H1 (cell line): ENCODE measurements around the gene PRR7.

Source experiments
- CTCF ChIP-seq, 3 experiments: IDR thresholded peaks; 1 replicate in 2 of 3; 2 replicates in 1 of 3; pipeline versions ENCODE4 v1.5.1 to v1.6.1; 2011; ENCODE audit warnings: low read length in 3 of 3, mild to moderate bottlenecking in 3 of 3, inconsistent platforms in 2 of 3, low read depth in 1 of 3, moderate library complexity in 1 of 3; ENCODE audit not compliant: insufficient read depth in 1 of 3; ENCODE audit errors: control extremely low read depth in 1 of 3
- GTF2F1 ChIP-seq: IDR thresholded peaks from 2 replicates; pipeline ENCODE4 v1.6.1; 2012; ENCODE audit warnings: low read depth, low read length, improper control_type of control experiment, borderline replicate concordance
- PHF8 ChIP-seq: fragments of 200-600 bp; sonication (generic); conservative IDR thresholded peaks from 2 replicates; pipeline ENCODE4 v1.7.1; 2012; ENCODE audit warnings: low read depth, mild to moderate bottlenecking, inconsistent platforms, low read length, moderate library complexity
- POLR2A ChIP-seq, 2 experiments: IDR thresholded peaks; 1 replicate in 1 of 2; 2 replicates in 1 of 2; pipeline ENCODE4 v1.6.1; 2011; ENCODE audit warnings: low read depth in 2 of 2, low read length in 2 of 2, mild to moderate bottlenecking in 2 of 2; ENCODE audit errors: control extremely low read depth in 1 of 2
- POU5F1 ChIP-seq: IDR thresholded peaks from 2 replicates; pipeline ENCODE4 v1.6.1; 2011; ENCODE audit warnings: low read depth, mild to moderate bottlenecking, low read length, moderate library complexity
- USF2 ChIP-seq: IDR thresholded peaks from 2 replicates; pipeline ENCODE4 v1.6.1; 2011; ENCODE audit warnings: low read length, improper control_type of control experiment

DNA sequence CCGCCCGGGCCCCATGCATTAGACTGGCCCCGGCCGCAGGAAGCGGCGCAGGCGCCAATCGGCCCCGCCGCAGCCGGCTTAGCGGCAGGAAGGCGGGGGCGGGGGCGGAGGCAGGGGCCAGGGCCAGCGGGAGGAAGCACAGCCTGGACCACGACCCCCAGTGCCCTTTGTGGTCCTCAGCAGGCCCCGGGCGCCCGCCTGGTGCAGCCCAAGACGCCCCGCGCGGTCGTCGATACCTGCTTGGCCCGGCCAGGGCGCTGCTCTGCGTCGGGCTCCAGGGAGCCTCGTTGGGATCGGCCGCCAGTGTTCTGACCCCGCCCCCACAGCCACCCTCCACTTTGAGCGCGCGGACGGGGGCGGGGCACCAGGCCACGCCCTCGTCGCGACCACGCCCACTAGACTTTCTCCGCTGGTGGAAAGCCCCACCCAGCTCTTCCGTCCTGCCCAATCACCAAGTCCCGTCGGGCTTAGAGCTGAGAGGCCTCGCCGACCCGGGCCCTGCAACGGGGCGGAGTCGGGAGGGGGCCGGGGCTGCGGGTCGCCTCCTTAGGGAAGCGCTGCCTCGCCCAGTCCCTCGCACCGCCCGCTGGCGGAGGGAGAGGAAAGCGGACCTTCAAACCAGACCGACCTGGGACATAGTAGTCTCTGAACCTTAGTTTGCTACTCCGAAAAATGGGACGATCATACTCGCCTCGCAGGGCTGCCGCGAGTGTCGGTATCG is 50.8 kb downstream of the PRR7 start, which contains the start of gene PDLIM7:
- peak in 1 of 3 experiments; percentile 7; a peak in 1 of 4 replicates for TF ChIP-seq CTCF (IDR thresholded peaks at IDR 0.05; ENCODE audit: control extremely low read depth in 1 of 3, insufficient read depth in 1 of 3, low read depth in 1 of 3, low read length in 3 of 3)
- TF ChIP-seq GTF2F1, result 0 out of 2 replicates have a peak, but pooled peaks have one; percentile 62
- TF ChIP-seq PHF8, result peak; percentile 89
- TF ChIP-seq USF2, result no peak
- peak in 1 of 2 experiments; percentile 91; a peak in 1 of 3 replicates for TF ChIP-seq POLR2A (IDR thresholded peaks at IDR 0.05; ENCODE audit: control extremely low read depth in 1 of 2, low read depth in 2 of 2, low read length in 2 of 2)
- TF ChIP-seq POU5F1, result no peak
